T follicular helper cell (primary cell): ENCODE results near the gene PPIG.
A peak's percentile ranks its signal among the peaks of the same experiment; 100 is the strongest.
"Not testable (repeated sequence)": the region's sequence is repeated elsewhere in the genome, so short reads cannot be mapped to it uniquely, and the experiment has no call there.

Experiments
- DNase-seq: peaks from one replicate; pipeline ENCODE4 v3.0.0-alpha.2; 2020; ENCODE audit warnings: low read depth
- total RNA-seq, 2 experiments: gene quantifications; one replicate each; lab custom pipeline; 2026; lab: John Stamatoyannopoulos, UW

Gene PPIG
- 136 to 139 reads per million in 2 experiments for total RNA-seq

DNA sequence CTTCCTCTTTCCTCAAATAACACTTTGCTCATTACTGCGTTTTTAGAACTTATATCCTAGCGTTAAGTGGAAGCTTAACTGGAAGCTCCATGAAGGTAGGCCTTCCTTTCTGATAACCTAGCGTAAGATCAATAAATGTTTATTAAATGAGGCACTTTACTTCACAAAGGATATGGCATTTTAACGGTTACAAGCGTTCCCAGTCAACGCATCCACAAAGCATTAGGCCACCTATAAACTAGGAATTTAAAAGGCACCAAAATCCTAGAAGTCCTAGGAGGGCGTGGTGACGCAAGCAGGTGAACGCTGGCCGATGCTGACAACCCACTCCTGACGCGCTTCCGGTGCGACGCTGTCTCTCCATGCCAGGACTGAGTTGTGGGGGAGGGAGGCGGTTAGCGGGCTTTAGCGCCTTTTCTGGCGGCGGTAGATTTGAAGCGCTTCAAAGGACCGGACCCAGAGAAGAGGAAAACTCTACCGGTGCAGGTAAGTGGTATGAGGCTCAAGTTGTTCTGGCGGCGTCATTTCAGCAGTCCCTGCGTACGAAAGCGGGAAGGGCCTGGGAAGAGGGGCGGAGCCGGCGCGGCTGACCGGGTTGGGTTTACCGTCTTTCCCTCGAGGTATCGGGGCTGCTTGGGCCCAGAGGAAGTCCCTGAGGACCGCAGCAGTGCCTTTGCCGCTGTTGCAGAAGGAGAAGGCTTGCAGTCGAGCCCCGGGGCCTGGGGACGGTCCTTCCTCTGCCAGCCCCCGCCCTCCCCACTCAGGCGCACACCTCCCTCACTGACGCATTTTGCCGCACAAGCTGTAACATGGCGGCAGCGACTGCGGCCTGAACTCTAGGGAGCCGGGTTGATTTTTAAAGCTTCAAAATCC is at the start of gene PPIG:
Gene PPIG, plus strand, starts transcription at position 347 of the 873 bp plus-strand sequence. CDS start 19,691 bp downstream, outside the sequence.
- DNase-seq: peak; percentile 83

DNA sequence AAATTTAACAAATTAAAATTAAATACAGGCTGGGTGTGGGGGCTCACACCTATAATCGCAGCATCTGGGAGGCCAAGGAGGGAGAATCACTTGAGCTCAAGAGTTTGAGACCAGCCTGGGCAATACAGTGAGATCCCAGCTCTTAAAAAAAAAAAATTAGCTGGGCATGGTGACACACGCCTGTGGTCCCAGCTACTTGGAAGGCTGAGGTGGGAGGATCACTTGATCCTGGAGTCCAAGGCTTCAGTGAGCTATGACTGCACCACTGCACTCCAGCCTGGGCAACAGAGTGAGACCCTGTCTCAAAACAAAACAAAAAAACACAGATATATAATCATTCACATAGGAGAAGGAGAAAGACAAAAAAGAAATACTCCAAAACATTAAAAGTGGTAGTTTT is 44.7 kb upstream of the PPIG start:
- not testable (repeated sequence) for DNase-seq

DNA sequence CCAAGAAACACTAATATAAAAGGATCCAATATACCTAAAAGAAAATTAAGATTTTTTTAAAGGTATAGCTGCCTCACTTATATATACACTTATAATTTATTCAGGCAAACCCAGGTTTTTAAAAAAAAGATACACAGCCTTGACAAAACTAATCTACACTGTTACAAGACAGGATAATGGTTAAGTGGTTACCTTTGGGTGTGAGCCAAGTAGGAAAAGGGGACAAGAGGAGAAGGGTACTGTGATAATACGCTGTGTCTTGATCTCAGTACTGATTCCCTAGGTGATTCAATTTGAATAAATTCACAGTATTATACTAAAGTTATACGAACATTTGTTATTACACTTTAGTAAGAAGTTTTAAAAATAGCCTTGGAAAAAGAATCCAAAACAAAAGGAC is 44.0 kb upstream of the PPIG start:
- DNase-seq: no peak

DNA sequence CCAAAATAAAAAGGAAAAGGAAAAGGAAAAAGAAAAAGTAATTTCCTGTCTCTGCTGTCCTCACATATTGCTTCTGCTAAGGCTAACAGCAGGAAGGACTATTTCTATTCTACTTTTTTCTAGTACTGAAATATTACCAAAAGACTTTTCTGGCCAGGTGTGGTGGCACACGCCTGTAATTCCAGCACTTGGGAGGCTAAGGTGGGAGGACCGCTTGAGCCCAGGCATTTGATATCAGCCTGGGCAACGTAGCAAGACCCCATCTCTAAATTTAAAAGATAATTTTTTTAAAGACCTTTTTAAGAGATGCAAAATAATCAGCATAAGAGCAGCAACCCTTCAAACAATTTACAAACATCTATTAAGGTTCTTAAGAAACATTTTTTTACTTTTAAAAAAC is 41.7 kb upstream of the PPIG start:
- DNase-seq: no peak

DNA sequence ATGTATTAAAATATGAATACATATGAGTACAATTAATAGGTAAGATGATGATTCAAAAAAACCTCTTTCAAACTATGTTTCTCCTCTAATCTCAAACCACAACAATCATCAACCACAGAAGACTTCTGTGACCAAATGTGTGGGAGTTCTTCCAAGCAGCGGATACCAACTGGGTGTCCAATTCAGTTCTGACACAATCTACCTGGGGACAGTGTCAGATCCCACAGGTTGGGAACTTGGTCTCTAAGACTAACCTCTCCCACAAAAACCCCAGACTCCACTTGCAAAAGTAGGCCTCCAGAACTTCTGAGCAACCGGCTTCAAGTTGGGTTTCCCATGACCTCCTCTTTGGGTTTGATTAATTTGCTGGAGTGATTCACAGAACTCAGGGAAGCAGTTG is 37.4 kb upstream of the PPIG start:
- no peak for DNase-seq

DNA sequence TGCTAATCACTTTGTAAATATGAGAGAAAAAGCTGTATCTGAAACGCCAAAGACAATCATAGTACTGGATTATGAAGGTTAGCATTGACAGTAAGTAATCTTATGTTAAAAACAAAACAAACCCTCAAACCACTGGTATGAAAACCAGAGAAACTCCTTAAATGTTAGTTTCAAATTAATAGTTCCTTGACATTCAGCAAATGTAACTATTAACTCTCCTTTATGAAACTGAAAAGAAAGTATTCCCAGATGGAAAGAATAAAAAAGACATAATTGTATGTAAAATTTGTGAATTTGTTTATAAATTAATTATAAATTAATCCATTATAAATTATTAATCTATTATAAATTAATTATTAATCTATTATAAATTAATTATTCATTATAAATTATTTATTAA is 22.8 kb upstream of the PPIG start:
- DNase-seq: no peak

DNA sequence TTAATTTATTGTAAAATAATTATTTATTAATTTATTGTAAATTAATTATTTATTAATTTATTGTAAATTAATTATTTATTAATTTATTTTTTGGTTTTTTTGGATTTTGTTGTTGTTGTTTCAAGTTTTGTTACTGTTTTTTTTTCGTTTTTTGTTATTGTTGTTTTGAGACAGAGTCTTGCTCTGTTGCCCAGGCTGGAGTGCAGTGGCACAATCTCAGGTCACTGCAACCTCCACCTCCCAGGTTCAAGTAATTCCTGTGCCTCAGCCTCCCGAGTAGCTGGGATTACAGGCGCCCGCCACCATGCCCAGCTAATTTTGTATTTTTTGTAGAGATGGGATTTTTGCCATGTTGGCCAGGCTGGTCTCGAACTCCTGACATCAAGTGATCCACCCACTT is 22.1 kb upstream of the PPIG start:
- not testable (repeated sequence) for DNase-seq

DNA sequence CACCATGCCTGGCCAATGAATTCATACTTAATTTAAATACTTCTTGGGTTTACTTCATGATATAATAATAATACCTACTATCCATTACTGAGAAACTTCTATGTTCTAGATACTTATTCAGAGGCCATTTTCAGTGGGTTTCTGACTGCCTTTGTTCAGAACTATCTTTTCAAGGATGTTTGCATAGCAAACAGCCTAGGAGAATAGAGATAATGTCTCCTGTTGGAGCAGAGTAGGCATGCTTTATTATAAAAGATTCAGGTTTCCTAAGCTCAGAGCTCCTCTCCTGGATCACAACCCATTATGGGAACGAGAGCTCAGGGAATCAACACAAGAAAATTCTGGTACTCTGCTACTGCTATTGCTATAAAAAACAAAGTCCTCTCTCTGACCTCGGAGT is 21.6 kb upstream of the PPIG start:
- no peak for DNase-seq

DNA sequence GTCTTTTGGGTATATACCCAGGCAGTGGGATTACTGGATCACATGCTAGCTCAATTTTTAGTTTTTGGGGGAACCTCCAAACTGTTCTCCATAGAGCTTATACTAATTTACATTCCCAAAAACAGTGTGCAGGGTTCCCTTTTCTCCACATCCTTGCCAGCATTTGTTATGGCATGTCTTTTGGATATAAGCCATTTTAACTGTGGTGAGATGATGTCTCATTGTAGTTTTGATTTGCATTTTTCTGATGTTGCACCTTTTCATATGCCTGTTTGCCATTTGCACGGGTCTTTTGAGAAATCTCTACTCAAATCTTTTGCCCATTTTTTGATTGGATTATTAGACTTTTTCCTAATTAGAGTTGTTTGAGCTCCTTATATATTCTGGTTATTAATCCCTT is 18.5 kb upstream of the PPIG start:
- DNase-seq: no peak

DNA sequence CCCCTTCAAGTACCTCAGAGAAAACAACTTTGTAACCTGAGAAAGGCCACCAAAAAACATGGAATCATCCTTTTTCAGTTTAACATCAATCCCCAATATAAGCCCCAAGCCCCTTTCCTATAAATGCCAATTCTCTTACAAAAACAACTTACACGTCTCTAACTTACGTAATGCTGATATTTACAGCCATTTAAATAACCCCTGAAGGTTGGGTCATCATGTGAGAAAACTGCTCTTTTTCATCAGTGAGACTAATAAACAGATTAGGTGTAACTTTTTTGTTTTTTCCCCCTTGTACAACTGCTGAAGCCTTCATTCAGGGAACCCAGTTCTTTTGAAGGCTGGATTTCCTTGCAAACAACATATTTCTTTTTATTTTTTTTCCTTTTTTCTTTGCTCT is 14.2 kb upstream of the PPIG start:
- DNase-seq: no peak

DNA sequence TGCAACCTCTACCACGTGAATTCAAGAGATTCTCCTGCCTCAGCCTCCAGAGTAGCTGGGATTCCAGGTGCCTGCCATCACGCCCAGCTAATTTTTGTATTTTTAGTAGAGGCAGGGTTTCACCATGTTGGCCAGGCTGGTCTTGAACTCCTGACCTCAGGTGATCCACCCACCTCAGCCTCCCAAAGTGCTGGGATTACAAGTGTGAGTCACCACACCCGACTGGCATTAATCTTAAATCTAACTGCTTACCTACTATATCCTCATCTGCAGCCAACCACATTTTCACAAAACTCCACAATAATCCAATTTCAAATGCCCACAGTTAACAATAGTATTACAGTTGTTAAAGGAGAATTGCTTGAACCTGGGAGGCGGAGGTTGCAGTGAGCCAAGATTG is 13.4 kb upstream of the PPIG start:
- DNase-seq: not testable (repeated sequence)

DNA sequence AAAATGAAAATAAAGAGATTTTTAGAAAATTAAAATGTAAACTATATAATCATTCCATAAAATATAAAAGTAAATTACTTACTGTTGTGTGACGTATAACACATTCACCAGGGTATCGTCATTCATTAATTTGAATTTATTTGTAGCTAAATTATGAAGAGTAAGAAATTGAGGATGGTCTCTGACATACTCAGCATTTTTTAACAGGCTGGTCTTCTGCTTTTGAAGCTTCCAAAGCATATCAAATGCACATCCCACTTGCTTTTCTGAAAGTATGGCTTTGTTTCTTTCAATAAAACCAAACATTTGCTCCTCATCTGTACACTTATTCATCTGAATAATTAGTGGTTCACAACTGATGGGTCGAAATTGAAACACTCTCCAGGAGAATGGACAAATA is 12.6 kb upstream of the PPIG start:
- no peak for DNase-seq

DNA sequence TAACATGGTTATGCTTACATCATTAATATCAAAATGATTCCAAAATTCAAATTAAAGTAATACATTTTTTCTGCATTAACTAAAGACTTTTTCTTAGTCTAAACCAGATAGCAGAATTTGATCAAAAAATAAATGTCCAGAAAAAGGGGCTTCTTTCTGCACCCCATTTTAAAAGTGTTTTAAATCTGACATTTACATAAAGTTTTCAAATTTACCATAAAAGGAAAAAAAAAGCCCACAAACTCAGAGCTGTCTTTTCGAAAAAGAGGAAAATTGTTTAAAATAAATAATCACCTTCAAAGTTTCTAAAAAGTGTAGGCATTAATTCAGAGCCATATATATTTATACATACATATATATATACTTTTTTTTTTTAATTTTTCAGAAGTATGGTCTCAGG is 12.0 kb upstream of the PPIG start:
- no peak for DNase-seq

DNA sequence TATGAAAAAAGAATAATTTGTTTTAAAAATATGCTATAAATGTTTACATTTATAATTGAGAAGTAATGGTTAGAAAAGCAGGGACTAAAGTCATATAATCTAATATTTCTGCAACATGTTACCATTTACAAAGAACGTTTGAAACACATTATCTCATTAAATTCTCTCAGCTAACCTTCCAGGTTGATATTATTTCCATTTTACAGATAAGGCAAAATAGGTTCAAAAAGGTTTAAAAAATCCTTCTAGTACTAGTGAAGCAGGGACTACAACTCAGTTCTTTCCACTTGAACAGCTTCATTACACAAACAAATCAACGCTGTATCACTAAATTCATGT is 11.4 kb upstream of the PPIG start:
- no peak for DNase-seq

DNA sequence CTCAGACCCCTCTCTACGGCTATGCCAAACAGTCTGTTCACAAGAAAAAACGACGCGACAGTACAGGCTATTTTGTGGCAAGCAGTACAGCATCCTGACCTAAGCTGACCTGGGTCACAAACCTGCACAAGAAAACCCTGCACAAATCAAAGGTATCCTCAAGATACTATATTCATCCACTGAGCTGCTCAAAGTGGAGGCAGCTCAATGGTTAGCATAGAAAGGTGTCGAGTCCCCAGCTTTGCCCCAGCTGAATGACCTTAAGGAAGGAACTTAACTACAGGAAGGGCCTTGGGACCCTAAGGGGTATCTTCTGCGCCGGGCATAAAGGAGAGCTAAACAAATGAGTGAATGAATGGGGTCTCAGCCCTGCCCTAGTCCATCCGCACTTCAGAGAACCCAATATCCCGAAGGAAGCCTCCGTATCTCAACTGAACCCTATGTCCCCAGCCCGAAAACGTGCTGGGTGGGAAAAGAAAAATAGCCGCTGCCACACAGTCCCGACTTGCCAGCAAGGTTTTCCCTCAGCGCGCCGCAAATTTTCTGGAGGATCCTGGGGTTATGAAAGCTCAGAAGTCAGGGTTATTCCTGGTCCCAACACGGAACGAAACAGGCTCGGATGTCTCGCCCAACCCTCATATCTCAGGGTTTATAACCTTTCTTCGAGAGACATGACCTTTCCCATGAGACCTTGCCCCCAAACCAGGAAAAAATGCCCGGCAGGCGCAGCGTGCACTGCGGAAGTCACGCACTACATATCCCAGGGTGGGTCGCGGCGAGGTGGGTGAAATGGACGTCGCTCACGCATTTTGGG is 10.8 kb upstream of the PPIG start, which contains the start of gene FASTKD1:
Gene FASTKD1, minus strand, starts transcription at position 706 of the 814 bp plus-strand sequence. CDS start 1,836 bp downstream, outside the sequence.
- DNase-seq: peak; percentile 81

DNA sequence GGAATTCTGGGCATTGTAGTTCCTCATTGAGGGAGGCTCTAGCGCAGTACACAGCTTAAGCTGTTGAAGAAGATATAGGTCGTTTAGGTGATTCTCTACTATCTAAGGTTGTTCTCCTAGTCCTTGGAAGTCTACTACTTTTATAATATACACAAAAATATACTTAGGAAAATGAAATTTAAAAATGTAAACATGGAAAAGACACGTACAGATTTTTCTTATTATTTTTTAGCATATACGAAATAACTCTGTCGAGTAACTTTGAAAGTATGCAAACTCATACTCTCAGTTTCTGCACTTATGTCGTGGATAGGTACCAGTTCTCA is 10.2 kb upstream of the PPIG start:
- DNase-seq: no peak

DNA sequence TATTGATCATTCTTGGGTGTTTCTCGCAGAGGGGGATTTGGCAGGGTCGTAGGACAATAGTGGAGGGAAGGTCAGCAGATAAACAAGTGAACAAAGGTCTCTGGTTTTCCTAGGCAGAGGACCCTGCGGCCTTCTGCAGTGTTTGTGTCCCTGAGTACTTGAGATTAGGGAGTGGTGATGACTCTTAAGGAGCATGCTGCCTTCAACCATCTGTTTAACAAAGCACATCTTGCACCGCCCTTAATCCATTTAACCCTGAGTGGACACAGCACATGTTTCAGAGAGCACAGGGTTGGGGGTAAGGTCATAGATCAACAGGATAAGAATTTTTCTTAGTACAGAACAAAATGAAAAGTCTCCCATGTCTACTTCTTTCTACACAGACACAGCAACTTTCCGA is 9.6 kb upstream of the PPIG start:
- DNase-seq: not testable (repeated sequence)

DNA sequence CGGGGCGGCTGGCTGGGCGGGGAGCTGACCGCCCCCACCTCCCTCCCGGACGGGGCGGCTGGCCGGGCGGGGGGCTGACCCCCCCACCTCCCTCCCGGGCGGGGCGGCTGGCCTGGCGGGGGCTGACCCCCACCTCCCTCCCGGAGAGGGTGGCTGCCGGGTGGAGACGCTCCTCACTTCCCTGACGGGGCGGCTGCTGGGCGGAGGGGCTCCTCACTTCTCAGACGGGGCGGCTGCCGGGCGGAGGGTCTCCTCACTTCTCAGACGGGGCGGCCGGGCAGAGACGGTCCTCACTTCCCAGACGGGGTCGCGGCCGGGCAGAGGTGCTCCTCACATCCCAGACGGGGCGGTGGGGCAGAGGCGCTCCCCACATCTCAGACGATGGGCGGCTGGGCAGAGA is 8.9 kb upstream of the PPIG start:
- DNase-seq: not testable (repeated sequence)

DNA sequence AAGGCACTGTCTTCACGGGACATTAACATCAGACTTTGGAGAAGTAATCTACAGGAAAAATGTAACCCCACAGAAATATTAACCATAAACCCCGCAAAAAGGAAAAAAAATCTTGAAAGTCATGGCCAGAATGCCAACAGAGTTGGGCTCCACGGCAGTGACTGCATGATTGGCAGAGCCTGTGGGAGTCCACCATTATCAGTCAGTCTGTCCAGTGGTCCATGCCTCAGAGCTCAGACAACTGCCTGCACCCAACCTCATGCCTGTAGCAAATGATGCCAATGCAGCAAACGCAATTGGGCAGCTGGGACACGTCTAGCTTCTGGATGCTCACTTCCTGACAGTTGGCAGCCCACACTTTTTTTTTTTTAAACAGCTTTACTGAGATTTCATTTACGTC is 5.1 kb upstream of the PPIG start:
- DNase-seq: no peak

DNA sequence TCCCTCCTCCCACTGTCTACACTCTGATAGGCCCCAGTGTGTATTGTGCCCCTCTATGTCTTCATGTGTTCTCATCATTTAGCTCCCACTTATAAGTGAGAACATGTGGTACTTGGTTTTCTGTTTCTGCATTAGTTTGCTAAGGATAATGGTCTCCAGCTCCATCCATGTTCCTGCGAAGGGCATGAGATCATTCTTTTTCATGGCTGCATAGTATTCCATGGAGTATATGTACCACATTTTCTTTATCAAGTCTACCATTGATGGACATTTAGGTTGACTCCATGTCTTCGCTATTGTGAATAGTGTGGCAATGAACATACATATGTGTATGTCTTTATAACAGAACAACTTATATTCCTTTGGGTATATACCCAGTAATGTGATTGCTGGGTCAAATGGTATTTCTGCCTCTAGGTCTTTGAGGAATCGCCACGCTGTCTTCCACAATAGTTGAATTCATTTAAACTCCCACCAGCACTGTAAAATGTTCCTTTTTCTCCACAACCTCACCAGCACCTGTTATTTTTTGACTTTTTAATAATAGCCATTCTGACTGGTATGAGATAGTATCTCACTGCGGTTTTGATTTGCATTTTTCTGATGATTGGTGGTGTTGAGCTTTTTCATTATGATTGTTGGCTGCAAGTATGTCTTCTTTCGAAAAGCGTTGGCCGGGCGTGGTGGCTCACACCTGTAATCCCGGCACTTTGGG is 1.4 kb upstream of the PPIG start:
- DNase-seq: not testable (repeated sequence)

DNA sequence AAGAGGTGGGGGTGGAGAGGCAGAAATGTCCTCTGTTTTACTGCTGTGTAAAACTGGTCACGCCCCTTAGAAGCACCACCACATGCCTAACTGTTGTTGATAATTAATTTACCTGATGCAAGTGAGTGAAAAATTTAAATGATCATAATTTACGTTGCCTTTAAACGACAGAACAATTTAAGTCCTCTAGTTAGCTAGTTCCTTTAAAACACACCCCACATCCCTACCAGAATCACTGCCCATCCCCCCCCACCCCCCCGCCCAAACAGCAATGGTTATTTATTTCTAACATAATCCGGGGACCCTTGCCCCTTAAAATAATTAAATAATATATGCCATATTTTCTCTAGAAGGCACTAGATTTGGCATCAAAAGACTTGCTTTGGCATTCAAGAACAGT is 633 bp upstream of the PPIG start:
- DNase-seq: no peak

DNA sequence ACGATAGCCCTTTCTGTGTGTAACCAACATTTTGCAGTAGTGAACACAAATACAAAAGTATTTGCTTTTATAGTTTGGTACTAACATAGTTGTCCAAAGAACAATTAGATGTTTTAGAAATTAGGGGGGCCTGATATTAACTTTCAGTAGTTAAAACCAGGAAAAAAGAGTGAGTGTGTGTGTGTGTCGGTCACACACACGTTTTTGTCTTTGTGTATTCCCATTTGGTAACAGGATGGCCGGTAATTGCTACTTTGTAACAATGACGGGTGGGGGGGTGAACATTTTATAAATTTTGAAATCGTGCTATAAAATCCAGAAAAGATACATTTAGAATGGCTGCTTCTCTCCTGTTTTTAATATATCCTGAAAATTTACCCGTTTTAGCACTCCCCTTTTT is 1.5 kb downstream of the PPIG start:
- DNase-seq: no peak

DNA sequence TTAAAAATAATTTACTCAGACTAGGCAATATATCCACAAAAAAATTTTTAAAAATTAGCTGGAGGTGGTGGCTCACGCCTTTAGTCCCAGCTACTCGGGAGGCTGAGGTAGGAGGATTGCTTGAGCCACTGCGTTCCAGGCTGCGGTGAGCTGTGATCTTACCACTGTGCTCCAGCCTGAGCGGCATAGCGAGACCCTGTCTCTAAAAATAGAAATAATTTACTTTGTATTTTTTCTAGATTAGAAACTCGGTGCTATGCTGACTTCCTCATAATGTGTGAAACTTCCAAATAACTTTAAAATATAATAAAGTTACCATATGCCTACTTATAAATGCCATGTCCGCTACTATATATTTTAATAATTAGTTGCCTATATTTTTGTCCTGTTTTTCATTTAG is 6.7 kb downstream of the PPIG start:
- no peak for DNase-seq
